ENCODE results near the gene LCLAT1.

LCLAT1 gene

GRCh38 chr2:30691091-30691947, 244.3 kb downstream of the LCLAT1 start:
- no peaks in the 10 kb centered on the region for H4K20me1 ChIP-seq (ENCODE audit: insufficient read depth, low read length)
- no peak for TF ChIP-seq EZH2 (IDR thresholded peaks at IDR 0.05; ENCODE audit: borderline replicate concordance, low read depth, low read length, severe bottlenecking)
- TF ChIP-seq CTCF (IDR thresholded peaks at IDR 0.05; ENCODE audit: borderline replicate concordance, extremely low read depth, low read length, poor library complexity, severe bottlenecking) = no peak
- no peak overlapping the region for H3K4me2 ChIP-seq (ENCODE audit: insufficient read depth, low read length)
- no peak overlapping the region for H3K27ac ChIP-seq (ENCODE audit: low read length)
- DNase-seq = no peak
- H3K4me3 ChIP-seq (ENCODE audit: low read depth in 1 of 2, low read length in 2 of 2) = no peak overlapping the region
- H3K36me3 ChIP-seq (ENCODE audit: insufficient read depth, low read length) = no peaks in the 10 kb centered on the region
- H3K9me3 ChIP-seq (ENCODE audit: insufficient read depth, low read length, severe bottlenecking) = no peaks in the 10 kb centered on the region
- no peak overlapping the region for H3K9ac ChIP-seq (ENCODE audit: low read depth, low read length)
- H3K27me3 ChIP-seq (ENCODE audit: insufficient read depth, low read length, poor library complexity) = peaks cover 4% of the 10 kb centered on the region
- ATAC-seq (ENCODE audit: insufficient read depth, low read depth) = no peak
- no peak overlapping the region for H2AFZ ChIP-seq (ENCODE audit: low read depth, low read length)
- H3K79me2 ChIP-seq (ENCODE audit: insufficient read depth, low read length) = no peaks in the 10 kb centered on the region
- no peaks in the 10 kb centered on the region for H3K4me1 ChIP-seq (ENCODE audit: insufficient read depth, low read length)

- no peaks in the 10 kb centered on the region for H4K20me1 ChIP-seq (ENCODE audit: insufficient read depth, low read length)
- H3K9me3 ChIP-seq (ENCODE audit: insufficient read depth, low read length, severe bottlenecking) = no peaks in the 10 kb centered on the region
- TF ChIP-seq CTCF (IDR thresholded peaks at IDR 0.05; ENCODE audit: borderline replicate concordance, extremely low read depth, low read length, poor library complexity, severe bottlenecking) (no peak), EZH2 (IDR thresholded peaks at IDR 0.05; ENCODE audit: borderline replicate concordance, low read depth, low read length, severe bottlenecking) (no peak)
- H3K27ac ChIP-seq (ENCODE audit: low read length) = no peak overlapping the region
- no peaks in the 10 kb centered on the region for H3K4me1 ChIP-seq (ENCODE audit: insufficient read depth, low read length)
- H3K9ac ChIP-seq (ENCODE audit: low read depth, low read length) = no peak overlapping the region
- no peak for ATAC-seq (ENCODE audit: insufficient read depth, low read depth)
- no peaks in the 10 kb centered on the region for H3K36me3 ChIP-seq (ENCODE audit: insufficient read depth, low read length)
- no peak overlapping the region for H2AFZ ChIP-seq (ENCODE audit: low read depth, low read length)
- H3K79me2 ChIP-seq (ENCODE audit: insufficient read depth, low read length) = no peaks in the 10 kb centered on the region
- no peak for DNase-seq
- H3K4me3 ChIP-seq (ENCODE audit: low read depth in 1 of 2, low read length in 2 of 2) = no peak overlapping the region
- H3K27me3 ChIP-seq (ENCODE audit: insufficient read depth, low read length, poor library complexity) = peaks cover 4% of the 10 kb centered on the region
- no peak overlapping the region for H3K4me2 ChIP-seq (ENCODE audit: insufficient read depth, low read length)
Measured at GRCh38 chr2:30691948-30692828, 245.1 kb downstream of the LCLAT1 start.

- Histone ChIP-seq H3K79me2 (ENCODE audit: insufficient read depth, low read length) (no peaks in the 10 kb centered on the region), H3K27me3 (ENCODE audit: insufficient read depth, low read length, poor library complexity) (peaks cover 4% of the 10 kb centered on the region)
- TF ChIP-seq CTCF (IDR thresholded peaks at IDR 0.05; ENCODE audit: borderline replicate concordance, extremely low read depth, low read length, poor library complexity, severe bottlenecking) (no peak), EZH2 (IDR thresholded peaks at IDR 0.05; ENCODE audit: borderline replicate concordance, low read depth, low read length, severe bottlenecking) (no peak)
Measured at GRCh38 chr2:30692829-30693275, 245.8 kb downstream of the LCLAT1 start.

More at GRCh38 chr2:30692829-30693275, 245.8 kb downstream of the LCLAT1 start:
- no peak for ATAC-seq (ENCODE audit: insufficient read depth, low read depth)
- H3K4me2 ChIP-seq (ENCODE audit: insufficient read depth, low read length) = no peak overlapping the region
- no peak overlapping the region for H2AFZ ChIP-seq (ENCODE audit: low read depth, low read length)
- no peaks in the 10 kb centered on the region for H4K20me1 ChIP-seq (ENCODE audit: insufficient read depth, low read length)
- no peaks in the 10 kb centered on the region for H3K36me3 ChIP-seq (ENCODE audit: insufficient read depth, low read length)
- H3K9me3 ChIP-seq (ENCODE audit: insufficient read depth, low read length, severe bottlenecking) = no peaks in the 10 kb centered on the region
- H3K27ac ChIP-seq (ENCODE audit: low read length) = no peak overlapping the region
- H3K4me3 ChIP-seq (ENCODE audit: low read depth in 1 of 2, low read length in 2 of 2) = no peak overlapping the region
- no peaks in the 10 kb centered on the region for H3K4me1 ChIP-seq (ENCODE audit: insufficient read depth, low read length)
- H3K9ac ChIP-seq (ENCODE audit: low read depth, low read length) = no peak overlapping the region
- DNase-seq = no peak

Measured in DND-41 (cell line).